CD14-positive monocyte (primary cell): Measurements from ENCODE around the gene TAF7. TPM values are rescaled to one million over a fixed set of nuclear protein-coding genes. Genes with fewer than 3 reads are reported as not detected.

Source experiments
- DNase-seq, 3 donors: peaks; one replicate each; pipeline ENCODE4 v3.0.0-alpha.2; 2011 to 2022
- H2AFZ ChIP-seq: 2 replicates; pipeline ENCODE4 v1.6.0; 2012; ENCODE audit warnings: mild to moderate bottlenecking, low read depth, low read length, inconsistent platforms; ENCODE audit not compliant: insufficient read depth, poor library complexity, severe bottlenecking
- H3K27ac ChIP-seq, 2 donors: 1 replicate in 1 of 2; 2 replicates in 1 of 2; pipeline ENCODE4 v1.5.1; 2012 to 2013; ENCODE audit warnings: low read length in 2 of 2, control low read depth in 1 of 2, inconsistent platforms in 1 of 2, low read depth in 1 of 2, mild to moderate bottlenecking in 1 of 2
- H3K27me3 ChIP-seq, 2 donors: one replicate each; pipeline versions ENCODE4 v1.6.0 to v1.6.1; 2011 to 2013; ENCODE audit warnings: low read length in 2 of 2; ENCODE audit not compliant: control insufficient read depth in 2 of 2, insufficient read depth in 2 of 2
- H3K36me3 ChIP-seq, 2 donors: replicated peaks in 1 of 2; 1 replicate in 1 of 2; 2 replicates in 1 of 2; pipeline versions ENCODE4 v1.5.1 to v1.6.1; 2012 to 2013; ENCODE audit warnings: low read length in 2 of 2, control low read depth in 1 of 2, inconsistent platforms in 1 of 2, mild to moderate bottlenecking in 1 of 2; ENCODE audit not compliant: insufficient read depth in 2 of 2, control insufficient read depth in 1 of 2
- H3K4me1 ChIP-seq, 2 donors: 1 replicate in 1 of 2; 2 replicates in 1 of 2; pipeline versions ENCODE4 v1.5.1 to v1.6.1; 2012 to 2013; ENCODE audit warnings: low read length in 2 of 2, control low read depth in 1 of 2, inconsistent platforms in 1 of 2, mild to moderate bottlenecking in 1 of 2, moderate library complexity in 1 of 2; ENCODE audit not compliant: insufficient read depth in 2 of 2, control insufficient read depth in 1 of 2
- H3K4me2 ChIP-seq: replicated peaks from 2 replicates; pipeline ENCODE3; 2012; ENCODE audit warnings: low read length, moderate library complexity, mild to moderate bottlenecking; ENCODE audit not compliant: poor library complexity, severe bottlenecking; ENCODE audit errors: extremely low read depth
- H3K4me3 ChIP-seq, 3 experiments: fragments of 200-600 bp in 1 of 3; sonication (generic) in 1 of 3; replicated peaks in 1 of 3; 1 replicate in 2 of 3; 2 replicates in 1 of 3; pipeline ENCODE4 v1.5.1; 2011 to 2013; ENCODE audit warnings: low read length in 3 of 3, mild to moderate bottlenecking in 3 of 3, control low read depth in 2 of 3, low read depth in 2 of 3, inconsistent platforms in 1 of 3, moderate library complexity in 1 of 3
- H3K79me2 ChIP-seq: 2 replicates; pipeline ENCODE4 v1.6.0; 2012; ENCODE audit warnings: mild to moderate bottlenecking, control low read depth, inconsistent platforms, low read length, moderate library complexity; ENCODE audit not compliant: insufficient read depth
- H3K9ac ChIP-seq: 2 replicates; pipeline ENCODE4 v1.6.0; 2017; ENCODE audit warnings: low read length, mild to moderate bottlenecking; ENCODE audit not compliant: insufficient read depth, poor library complexity, severe bottlenecking
- H3K9me3 ChIP-seq, 2 donors: replicated peaks in 1 of 2; 1 replicate in 1 of 2; 2 replicates in 1 of 2; pipeline versions ENCODE4 v1.5.1 to v1.6.1; 2012 to 2013; ENCODE audit warnings: low read length in 2 of 2, control low read depth in 1 of 2; ENCODE audit not compliant: control insufficient read depth in 1 of 2, insufficient read depth in 1 of 2
- H4K20me1 ChIP-seq: 2 replicates; pipeline ENCODE4 v1.6.0; 2012; ENCODE audit warnings: mild to moderate bottlenecking, low read length, control low read depth, moderate library complexity; ENCODE audit not compliant: insufficient read depth
- H3K27ac Mint-ChIP-seq, 7 donors: one replicate each; pipeline ENCODE4 v1.8.0; 2020; ENCODE audit warnings: mild to moderate bottlenecking in 7 of 7, mixed read lengths in 7 of 7, moderate library complexity in 6 of 7, inconsistent platforms in 2 of 7
- H3K27me3 Mint-ChIP-seq, 3 donors: one replicate each; pipeline ENCODE4 v1.8.0; 2021 to 2022; ENCODE audit warnings: low read depth in 3 of 3, mild to moderate bottlenecking in 3 of 3, mixed read lengths in 3 of 3, moderate library complexity in 3 of 3, inconsistent platforms in 1 of 3
- H3K36me3 Mint-ChIP-seq, 2 donors: one replicate each; pipeline ENCODE4 v1.8.0; 2020; ENCODE audit warnings: mixed read lengths in 2 of 2, inconsistent platforms in 1 of 2, mild to moderate bottlenecking in 1 of 2
- H3K4me1 Mint-ChIP-seq: one replicate; pipeline ENCODE4 v1.8.0; 2020; ENCODE audit warnings: mild to moderate bottlenecking, mixed read lengths
- H3K4me3 Mint-ChIP-seq, 2 donors: one replicate each; pipeline ENCODE4 v1.8.0; 2020; ENCODE audit warnings: mild to moderate bottlenecking in 2 of 2, mixed read lengths in 2 of 2, moderate library complexity in 1 of 2
- H3K9me3 Mint-ChIP-seq, 7 donors: one replicate each; pipeline ENCODE4 v1.8.0; 2020 to 2022; ENCODE audit warnings: mixed read lengths in 7 of 7, mild to moderate bottlenecking in 6 of 7, moderate library complexity in 6 of 7, inconsistent platforms in 2 of 7
- WGBS: methylation state at CpG from one replicate; pipeline ENCODE4 v1.1.5; 2013; ENCODE audit warnings: missing lambda C conversion rate; ENCODE audit not compliant: insufficient coverage; 5-methylcytosine and 5-hydroxymethylcytosine counted together
- intact Hi-C, 2 donors: fragments of 100-400 bp; cut with micrococcal nuclease; formaldehyde crosslinking; loops; one replicate each; pipeline versions ENCODE4 v1.15.0 to v1.15.1; 2023
- polyA minus RNA-seq: library from RNA; depleted of rRNA, polyadenylated mRNA; stranded (reverse); fragments of >200 nt; gene quantifications from 2 replicates; pipeline ENCODE4 v1.2.3, GENCODE V29; 2012
- polyA plus RNA-seq, 3 donors: library from polyadenylated mRNA; depleted of rRNA in 1 of 3; unstranded in 2 of 3; stranded (reverse) in 1 of 3; fragments of 300-500 nt in 2 of 3; fragments of >200 nt in 1 of 3; fragmentation: Illumina TruSeq in 2 of 3; gene quantifications; 1 replicate in 2 of 3; 2 replicates in 1 of 3; pipeline ENCODE4 v1.2.3, GENCODE V29; 2012 to 2021
- total RNA-seq, 12 experiments: library from RNA in 1 of 12; stranded (reverse) in 1 of 12; fragments of 120-200 nt in 1 of 12; gene quantifications; one replicate each; pipeline ENCODE4 v1.2.4 and lab custom pipeline; 2013 to 2026; ENCODE audit warnings: mixed read lengths in 6 of 12, inconsistent platforms in 1 of 12
- TF ChIP-seq, protein P1 (sequence below): fragments of 200-600 bp; IDR thresholded peaks from one replicate; pipeline ENCODE4 v1.8.0; 2022; ENCODE audit warnings: antibody characterized with exemption, mild to moderate bottlenecking

Gene TAF7
- total RNA-seq (2013) = 63.4 TPM
- 10 to 100 TPM; 11.8 to 57.5 (median 52.7) TPM for polyA plus RNA-seq
- polyA minus RNA-seq = 11.9 and 22.0 TPM in 2 replicates
- total RNA-seq (lab: John Stamatoyannopoulos, UW) = 60.9 to 97.0 (median 79.8) reads per million in 11 experiments

- H3K4me1 ChIP-seq = peaks cover 11 to 16% of the 10 kb centered on the region in 2 donors
- H3K36me3 ChIP-seq = peaks cover 0 to 20% of the 10 kb centered on the region in 2 donors
- H3K4me3 ChIP-seq = peak within 1 kb of the TSS; percentile 79 to 92 (median 86)
- H3K27ac Mint-ChIP-seq = peak within 1 kb of the TSS; percentile 98 to 100 (median 98)
- TF ChIP-seq, protein P1, sequence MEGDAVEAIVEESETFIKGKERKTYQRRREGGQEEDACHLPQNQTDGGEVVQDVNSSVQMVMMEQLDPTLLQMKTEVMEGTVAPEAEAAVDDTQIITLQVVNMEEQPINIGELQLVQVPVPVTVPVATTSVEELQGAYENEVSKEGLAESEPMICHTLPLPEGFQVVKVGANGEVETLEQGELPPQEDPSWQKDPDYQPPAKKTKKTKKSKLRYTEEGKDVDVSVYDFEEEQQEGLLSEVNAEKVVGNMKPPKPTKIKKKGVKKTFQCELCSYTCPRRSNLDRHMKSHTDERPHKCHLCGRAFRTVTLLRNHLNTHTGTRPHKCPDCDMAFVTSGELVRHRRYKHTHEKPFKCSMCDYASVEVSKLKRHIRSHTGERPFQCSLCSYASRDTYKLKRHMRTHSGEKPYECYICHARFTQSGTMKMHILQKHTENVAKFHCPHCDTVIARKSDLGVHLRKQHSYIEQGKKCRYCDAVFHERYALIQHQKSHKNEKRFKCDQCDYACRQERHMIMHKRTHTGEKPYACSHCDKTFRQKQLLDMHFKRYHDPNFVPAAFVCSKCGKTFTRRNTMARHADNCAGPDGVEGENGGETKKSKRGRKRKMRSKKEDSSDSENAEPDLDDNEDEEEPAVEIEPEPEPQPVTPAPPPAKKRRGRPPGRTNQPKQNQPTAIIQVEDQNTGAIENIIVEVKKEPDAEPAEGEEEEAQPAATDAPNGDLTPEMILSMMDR = peak; percentile 87
- H3K9ac ChIP-seq = peak within 1 kb of the TSS; percentile 79
- H3K9me3 ChIP-seq = peaks cover 57 to 83% of the 10 kb centered on the region in 2 donors
- H3K9me3 Mint-ChIP-seq = peaks cover 40 to 87% (median 81%) of the 10 kb centered on the region in 7 donors
- peak within 1 kb of the TSS; percentile 96 for H2AFZ ChIP-seq
- peak within 1 kb of the TSS; percentile 74 for H3K4me2 ChIP-seq
- intact Hi-C loops = loop anchor here in 1 of 2 donors (2.0 to 5.0 kb wide), 2 partner anchors 202 to 244 kb away; no protein-coding TSS in a partner anchor
- no peaks in the 10 kb centered on the region for H4K20me1 ChIP-seq
- peak within 1 kb of the TSS; percentile 89 to 96 for H3K4me3 Mint-ChIP-seq
- WGBS = 2% methylated on average over 61 of the region's 67 CpGs
- H3K27me3 Mint-ChIP-seq = peaks cover 2 to 6% (median 5%) of the 10 kb centered on the region in 3 donors
- H3K36me3 Mint-ChIP-seq = peaks cover 14 to 34% of the 10 kb centered on the region in 2 donors
- peak; percentile 89 to 91 (median 91) for DNase-seq
- H3K4me1 Mint-ChIP-seq = peaks cover 16% of the 10 kb centered on the region
- H3K27me3 ChIP-seq = peaks cover 0 to 2% of the 10 kb centered on the region in 2 donors
- peaks cover 16% of the 10 kb centered on the region for H3K79me2 ChIP-seq
- peak within 1 kb of the TSS; percentile 92 to 95 for H3K27ac ChIP-seq
These were observed at the start of gene TAF7 for GRCh38 chr5:141320225-141321169. Gene TAF7, minus strand, starts transcription at chr5:141320784. Its CDS starts 740 bp downstream, at chr5:141320044.
